Hippocampal formation (tissue), 2 donors: ENCODE measurements around the gene PRDX5.
A peak's percentile ranks its signal among the peaks of the same experiment; 100 is the strongest.

Source experiments
- DNase-seq, 2 donors: peaks; one replicate each; lab custom pipeline; 2025; lab: John Stamatoyannopoulos, UW

PRDX5 gene

GRCh38 chr11:64290352-64291261, 27.3 kb upstream of the PRDX5 start:
- DNase-seq, result no peak

GRCh38 chr11:64291262-64291751, 26.6 kb upstream of the PRDX5 start, which contains the start of gene KCNK4:
TSS of gene KCNK4 (plus strand) at chr11:64291302. CDS start at chr11:64293019, 1,717 bp downstream.
- DNase-seq, result no peak

DNA sequence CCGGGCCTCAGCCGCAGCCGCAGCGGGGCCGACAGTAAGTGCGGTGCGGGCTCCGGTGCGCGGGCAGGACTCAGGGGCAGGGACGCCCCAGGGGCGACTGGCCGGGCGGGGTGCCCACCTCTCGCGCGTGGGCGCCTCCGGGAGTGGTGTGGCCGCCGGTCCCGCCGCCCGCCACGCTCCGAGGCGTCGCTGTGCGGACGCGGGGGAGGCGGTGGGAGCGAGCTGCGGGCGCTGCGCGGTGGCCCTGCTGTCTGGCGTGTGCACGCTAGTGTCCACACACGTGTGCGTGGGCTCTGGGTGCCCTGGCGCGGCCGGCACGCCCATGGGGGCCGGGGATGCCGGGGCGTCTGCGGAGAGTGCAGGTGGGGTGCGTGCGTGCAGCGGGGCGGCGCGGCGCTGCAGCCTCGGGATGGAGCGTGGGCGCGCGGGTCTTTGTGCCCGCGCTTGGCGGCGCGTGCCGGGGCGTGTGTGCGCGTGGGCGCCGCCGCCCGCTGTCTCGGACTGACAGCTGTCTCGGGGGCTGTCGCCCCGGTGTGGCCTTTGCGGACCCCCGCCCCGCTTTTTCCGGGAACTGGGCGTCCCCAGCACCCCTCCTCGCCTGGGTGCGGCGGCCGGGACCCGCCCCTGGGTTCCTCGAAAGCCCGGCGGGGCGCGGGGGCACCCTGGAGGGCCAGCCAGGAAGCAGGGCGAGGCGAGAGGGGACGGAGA, 26.0 kb upstream of the PRDX5 start:
- DNase-seq, result no peak

- DNase-seq, result no peak
Measured at GRCh38 chr11:64292460-64293254, 25.3 kb upstream of the PRDX5 start.

- DNase-seq, result no peak
Measured at GRCh38 chr11:64294774-64295173, 23.1 kb upstream of the PRDX5 start.

DNA sequence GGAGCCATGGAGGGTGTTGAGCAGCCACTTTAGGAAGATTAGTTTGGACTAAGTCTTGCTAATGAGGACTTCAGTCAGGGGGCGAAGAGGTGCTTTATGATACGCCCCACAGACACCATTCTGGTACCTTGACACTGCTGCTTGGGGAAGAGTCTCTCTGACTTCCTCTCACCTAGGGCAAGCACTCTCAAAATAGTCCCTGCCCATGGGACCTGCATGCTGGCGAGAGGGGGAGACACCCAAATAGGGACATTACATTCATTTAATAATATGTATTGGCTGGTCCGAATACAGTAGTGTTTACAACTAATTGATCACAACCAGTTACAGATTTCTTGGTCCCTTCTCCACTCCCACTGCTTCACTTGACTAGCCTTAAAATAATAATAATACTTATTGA, 22.2 kb upstream of the PRDX5 start:
- DNase-seq, result no peak

DNA sequence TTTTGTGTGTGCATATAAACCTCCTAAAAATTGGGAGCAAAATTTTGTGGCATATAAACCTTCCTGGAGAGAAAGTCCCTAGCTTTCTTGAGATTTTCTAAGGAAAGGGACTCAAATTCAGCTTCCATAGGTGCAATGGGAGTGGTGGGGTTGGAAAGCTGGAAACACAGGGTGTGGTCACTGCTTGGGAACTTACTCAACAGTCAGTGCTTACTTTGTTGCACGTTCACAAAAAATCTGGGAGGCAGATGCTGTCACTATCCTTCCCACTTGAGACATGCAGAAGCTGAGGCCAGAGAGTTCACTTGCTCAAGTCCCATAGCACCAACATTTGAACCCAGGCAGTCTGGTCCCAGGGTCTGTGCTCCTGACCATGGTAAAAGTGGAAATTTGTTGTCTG, 21.7 kb upstream of the PRDX5 start:
- DNase-seq, result no peak

- no peak for DNase-seq
Measured at GRCh38 chr11:64296830-64297698, 20.9 kb upstream of the PRDX5 start.

DNA sequence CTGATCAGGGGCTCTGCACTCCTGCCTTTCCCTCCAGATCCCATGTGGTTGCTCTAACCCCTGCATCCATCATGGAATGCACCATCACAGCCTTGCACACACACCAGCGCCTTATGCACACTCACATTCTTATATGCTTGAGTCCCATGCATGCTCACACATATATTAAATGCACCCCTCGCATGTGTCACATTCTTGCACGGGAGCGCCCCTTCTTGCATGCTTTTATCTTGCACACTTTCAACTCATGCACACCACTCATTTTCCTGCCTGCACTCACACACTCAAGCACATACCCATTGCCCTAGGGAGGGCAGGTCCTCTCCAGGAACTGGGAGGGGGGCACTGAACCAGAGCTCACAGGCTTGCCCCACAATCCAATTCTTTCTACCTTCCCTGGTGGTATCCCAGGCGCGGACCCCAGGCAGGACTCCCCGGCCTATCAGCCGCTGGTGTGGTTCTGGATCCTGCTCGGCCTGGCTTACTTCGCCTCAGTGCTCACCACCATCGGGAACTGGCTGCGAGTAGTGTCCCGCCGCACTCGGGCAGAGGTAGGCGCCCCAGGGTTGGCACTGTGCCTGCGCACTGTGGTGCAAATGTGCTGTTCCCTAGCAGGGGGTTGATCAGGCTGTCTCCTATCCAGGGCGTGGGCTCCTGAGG, 20.1 kb upstream of the PRDX5 start:
- no peak for DNase-seq

DNA sequence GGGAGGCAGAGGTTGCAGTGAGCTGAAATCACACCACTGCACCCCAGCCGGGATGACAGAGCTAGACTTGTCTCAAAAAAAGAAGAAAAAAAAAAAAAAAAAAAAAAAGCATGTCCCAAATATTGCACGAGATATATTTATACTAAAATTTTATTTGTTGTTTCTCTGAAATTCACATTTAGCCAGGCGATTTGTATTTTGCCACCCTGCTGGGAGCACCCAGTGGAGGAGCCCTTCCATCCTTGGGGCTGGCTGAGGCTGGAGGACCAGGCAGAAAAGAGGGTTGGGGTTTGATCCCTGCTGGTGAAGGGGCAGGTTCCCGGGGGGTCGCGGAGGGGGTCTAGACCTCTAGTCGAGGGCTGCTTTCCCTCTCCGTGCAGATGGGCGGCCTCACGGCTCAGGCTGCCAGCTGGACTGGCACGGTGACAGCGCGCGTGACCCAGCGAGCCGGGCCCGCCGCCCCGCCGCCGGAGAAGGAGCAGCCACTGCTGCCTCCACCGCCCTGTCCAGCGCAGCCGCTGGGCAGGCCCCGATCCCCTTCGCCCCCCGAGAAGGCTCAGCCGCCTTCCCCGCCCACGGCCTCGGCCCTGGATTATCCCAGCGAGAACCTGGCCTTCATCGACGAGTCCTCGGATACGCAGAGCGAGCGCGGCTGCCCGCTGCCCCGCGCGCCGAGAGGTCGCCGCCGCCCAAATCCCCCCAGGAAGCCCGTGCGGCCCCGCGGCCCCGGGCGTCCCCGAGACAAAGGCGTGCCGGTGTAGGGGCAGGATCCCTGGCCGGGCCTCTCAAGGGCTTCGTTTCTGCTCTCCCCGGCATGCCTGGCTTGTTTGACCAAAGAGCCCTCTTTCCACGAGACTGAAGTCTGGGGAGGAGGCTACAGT, 18.7 kb upstream of the PRDX5 start:
- DNase-seq, result peak in 1 of 2 donors; percentile 64

DNA sequence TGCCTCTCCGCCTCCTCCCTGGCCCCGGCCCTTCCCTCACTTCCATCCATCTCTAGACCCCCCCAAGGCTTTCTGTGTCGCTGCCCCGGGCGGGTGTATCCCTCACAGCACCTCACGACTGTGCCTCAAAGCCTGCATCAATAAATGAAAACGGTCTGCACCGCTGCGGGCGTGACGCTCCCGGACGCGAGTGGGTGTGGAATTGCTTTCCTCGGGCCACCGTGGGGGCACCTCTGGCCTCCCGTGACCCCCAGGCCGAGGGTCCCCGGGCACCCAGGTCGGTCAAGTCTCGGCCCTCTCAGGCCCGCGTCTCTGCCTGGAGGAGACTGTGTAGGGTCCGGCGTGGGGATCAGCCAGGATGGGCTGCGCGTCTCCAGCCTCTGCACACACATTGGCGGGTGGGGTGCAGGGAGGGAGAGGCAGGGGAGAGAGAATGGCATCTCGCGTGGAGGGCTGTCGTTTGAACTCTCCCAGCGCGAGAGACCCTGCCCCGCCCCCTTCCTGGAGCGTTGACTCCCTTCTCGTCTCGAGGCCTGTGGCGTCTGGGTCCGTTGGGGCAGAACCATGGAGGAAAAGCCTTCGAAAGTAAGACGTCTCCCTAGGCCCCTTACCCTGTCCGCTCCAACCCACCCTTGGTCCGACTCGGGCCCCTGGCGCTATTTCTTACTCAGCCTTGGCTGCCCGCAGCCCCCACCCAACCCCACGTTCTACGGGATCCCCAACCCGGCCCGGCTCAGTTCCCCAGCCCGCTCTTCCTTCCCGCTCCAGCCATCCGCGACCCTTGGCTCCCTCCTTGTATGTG, 17.9 kb upstream of the PRDX5 start, which contains the start of gene CATSPERZ:
CATSPERZ (plus strand) TSS at position 512 of the 802 bp plus-strand sequence; CDS start at position 565, 53 bp downstream.
- no peak for DNase-seq

DNA sequence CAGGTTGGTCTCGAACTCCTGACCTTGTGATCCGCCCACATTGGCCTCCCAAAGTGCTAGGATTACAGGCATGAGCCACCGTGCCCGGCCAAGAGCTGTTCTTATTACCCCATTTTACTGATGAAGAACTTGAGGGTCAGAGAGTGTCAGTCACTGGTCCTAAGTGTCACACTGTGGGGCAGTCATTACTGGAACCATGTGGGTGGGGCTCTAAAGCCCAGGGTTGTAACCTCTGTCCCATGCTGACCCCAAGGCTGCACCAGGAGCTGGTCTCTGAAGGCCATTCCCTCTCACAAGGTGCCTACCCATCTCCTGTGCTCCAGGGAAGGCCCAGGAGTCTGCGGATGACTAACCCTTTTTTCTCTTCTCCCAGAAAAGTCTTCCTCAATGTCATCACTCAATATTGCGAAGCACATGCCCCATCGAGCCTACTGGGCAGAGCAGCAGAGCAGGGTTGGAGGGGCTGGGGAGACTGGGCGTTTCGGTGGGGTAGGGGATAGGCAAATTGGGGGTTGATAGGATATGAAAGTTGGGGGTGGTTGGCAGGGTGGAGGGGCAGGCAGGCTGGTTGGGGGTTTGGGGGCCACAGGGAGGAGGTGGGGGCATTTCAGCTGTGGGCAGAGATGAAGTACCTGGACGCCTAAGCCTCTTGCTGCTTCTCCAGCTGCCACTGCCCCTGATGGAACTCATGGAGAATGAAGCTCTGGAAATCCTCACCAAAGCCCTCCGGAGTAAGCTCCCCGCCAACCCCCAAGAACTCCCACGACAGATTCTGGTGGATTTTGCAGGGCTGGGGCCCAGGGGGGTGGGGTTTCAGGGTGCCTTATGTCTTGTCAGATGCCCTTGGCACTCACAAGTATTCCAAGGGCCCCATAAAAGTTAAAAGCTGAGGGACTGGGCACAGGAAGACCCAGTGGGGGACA, 14.6 kb upstream of the PRDX5 start:
- DNase-seq, result no peak

GRCh38 chr11:64304032-64304315, 13.9 kb upstream of the PRDX5 start:
- DNase-seq, result no peak

DNA sequence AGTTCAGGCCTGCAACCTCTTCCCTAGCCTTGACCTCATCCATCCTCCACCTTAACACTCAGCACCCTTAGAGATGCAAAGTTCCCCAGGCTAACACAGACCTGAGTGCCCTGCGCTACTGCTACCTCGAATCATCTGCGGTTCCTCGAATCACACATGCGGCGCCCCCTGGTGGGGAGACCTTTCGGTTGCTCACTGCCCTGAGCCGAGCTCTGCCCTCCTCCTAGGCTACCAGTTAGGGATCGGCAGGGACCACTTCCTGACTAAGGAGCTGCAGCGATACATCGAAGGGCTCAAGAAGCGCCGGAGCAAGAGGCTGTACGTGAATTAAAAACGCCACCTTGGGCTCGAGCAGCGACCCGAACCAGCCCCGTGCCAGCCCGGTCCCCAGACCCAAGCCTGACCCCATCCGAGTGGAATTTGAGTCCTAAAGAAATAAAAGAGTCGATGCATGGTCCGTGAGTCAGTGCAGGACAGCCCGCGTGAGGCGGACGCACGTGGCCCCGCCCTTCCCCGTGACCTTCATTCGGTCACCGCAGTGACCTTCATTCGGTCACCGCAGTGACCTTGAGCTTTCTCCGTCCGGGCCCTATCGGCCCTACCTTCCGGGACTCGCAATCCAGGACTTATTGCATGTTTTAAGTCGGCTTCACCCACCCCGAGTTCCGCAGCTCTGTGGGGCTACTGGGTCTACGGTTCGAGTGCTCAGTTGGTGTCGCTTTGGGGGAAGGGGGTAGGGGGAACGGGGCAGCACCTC, 13.4 kb upstream of the PRDX5 start:
- DNase-seq, result peak; percentile 78 to 88

GRCh38 chr11:64305075-64305690, 12.7 kb upstream of the PRDX5 start, which contains the start of gene ESRRA:
TSS of gene ESRRA (plus strand) at chr11:64305524. CDS start at chr11:64307180, 1,656 bp downstream.
- peak; percentile 97 to 99 for DNase-seq
